GM10266 (cell line): ENCODE results near the gene HS6ST2.
"Not testable (repeated sequence)": the region's sequence is repeated elsewhere in the genome, so short reads cannot be mapped to it uniquely, and the experiment has no call there.

Experiments used
- DNase-seq: peaks from one replicate; pipeline ENCODE4 v3.0.0; 2012; ENCODE audit errors: extremely low spot score
- CTCF ChIP-seq: IDR thresholded peaks from 2 replicates; pipeline ENCODE4 v1.5.1; 2012; ENCODE audit warnings: mild to moderate bottlenecking, low read depth; ENCODE audit not compliant: control insufficient read depth, insufficient read depth; ENCODE audit errors: missing control alignments

HS6ST2 gene

GRCh38 chrX:132957211-132958090 is 978 bp downstream of the HS6ST2 start:
- no peak for TF ChIP-seq CTCF
- no peak for DNase-seq

DNA sequence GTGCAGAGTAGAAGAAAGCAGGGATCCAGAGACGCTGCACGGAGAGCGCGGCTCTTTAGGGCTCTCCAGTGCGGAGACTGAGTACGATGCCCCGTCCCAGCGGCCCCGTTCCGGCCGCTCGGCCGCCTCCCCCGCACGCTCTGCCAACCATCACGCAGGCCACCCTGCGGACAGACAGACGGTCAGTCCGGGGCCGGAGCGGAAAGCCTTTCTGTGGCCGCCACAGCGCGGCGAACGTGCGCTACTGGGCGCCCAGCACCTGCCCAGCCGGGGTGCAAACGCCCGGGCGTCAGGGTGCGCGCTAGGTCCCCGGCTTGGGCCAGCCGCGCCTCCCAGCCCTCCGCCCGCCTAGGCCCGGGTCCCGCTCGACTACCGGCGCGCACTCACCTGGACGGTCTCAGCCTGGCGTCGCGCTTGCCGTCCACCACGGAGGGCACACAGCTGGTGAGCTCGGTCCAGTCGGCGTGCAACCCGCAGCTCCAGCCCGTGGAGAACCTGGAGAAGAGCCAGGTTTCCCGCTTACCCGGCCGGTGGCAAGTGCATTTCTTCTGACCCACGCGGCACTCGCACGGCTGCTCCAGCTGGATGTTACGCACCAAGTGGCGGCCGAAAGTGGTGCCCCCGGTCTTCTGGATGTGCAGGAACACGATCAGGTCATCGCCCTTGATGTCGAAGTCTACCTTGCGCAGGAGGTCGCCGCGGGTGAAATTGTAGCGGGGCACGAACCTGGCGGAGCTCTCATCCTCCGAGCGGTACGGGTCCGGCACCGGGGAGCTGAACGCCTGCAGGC is 1.8 kb downstream of the HS6ST2 start:
- DNase-seq, result no peak
- no peak for TF ChIP-seq CTCF

DNA sequence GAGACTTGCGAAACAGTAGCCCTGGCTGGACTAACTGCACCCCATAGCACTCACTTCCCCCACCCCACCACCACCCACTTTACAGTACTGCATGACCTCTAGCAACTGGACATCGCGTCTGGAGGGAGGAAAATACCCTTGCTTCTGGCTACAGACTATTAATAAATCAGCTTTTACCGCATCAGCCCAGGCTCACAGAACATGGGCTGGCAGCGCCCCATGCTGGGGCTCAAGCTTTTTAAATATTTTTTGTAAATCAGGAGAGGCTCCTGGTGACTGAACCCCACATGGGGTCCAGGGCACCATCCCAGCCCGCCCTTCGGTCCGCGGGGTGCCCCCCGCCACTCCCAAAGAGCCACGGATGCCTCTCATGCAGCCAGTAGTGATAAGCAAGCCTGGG is 2.7 kb downstream of the HS6ST2 start:
- TF ChIP-seq CTCF, result no peak
- DNase-seq, result no peak

- no peak for TF ChIP-seq CTCF
- DNase-seq, result no peak
These were observed 4.1 kb downstream of the HS6ST2 start for GRCh38 chrX:132954323-132954722.

DNA sequence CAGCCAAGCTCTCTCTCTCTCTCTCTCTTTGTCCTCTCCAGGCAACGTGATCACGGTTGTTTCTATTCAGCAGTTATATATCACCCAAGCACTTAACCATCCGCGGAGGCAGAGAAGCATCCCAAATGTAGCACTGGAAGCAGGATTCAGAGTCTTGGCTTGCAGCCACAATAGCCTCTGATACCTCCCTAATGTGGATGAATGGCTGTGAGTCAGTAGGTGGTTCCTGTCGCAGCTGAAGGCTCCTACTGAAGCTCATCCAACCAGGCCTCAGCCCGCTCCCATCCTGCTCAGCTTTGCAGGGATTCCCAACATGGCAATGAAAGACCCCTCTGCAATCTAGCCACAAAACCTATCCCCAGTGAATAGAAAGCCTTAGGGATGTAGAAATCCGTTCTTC is 5.1 kb downstream of the HS6ST2 start:
- no peak for TF ChIP-seq CTCF
- DNase-seq, result no peak

- no peak for DNase-seq
- no peak for TF ChIP-seq CTCF
These were observed 9.7 kb downstream of the HS6ST2 start for GRCh38 chrX:132948648-132949260.

DNA sequence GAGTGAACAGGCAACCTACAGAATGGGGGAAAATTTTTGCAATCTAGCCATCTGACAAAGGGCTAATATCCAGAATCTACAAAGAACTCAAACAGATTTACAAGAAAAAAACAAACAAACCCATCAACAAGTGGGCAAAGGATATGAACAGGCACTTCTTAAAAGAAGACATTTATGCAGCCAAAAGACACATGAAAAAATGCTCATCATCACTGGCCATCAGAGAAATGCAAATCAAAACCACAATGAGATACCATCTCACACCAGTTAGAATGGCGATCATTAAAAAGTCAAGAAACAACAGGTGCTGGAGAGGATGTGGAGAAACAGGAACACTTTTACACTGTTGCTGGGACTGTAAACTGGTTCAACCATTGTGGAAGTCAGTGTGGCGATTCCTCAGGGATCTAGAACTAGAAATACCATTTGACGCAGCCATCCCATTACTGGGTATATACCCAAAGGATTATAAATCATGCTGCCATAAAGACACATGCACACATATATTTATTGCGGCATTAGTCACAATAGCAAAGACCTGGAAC is 13.3 kb downstream of the HS6ST2 start:
- not testable (repeated sequence) for DNase-seq
